PC-9 (cell line): Measurements from ENCODE around the gene FOXN3. TPM values are rescaled to one million over a fixed set of nuclear protein-coding genes. Genes with fewer than 3 reads are reported as not detected.

Experiments used
- BruUV-seq: library from RNA; stranded (reverse); fragments of 400-500 nt; replicated peaks from 2 replicates; lab custom pipeline; 2021; lab: Mats Ljungman, UMichigan
- CTCF ChIA-PET: fragments of 300-600 bp; sonication (Branson Sonifier 250); formaldehyde crosslinking; loops from one replicate; lab custom pipeline; 2022; ENCODE audit warnings: antibody characterized with exemption; lab: Charles Lee
- POLR2A ChIA-PET: fragments of 300-600 bp; sonication (Branson Sonifier 250); formaldehyde crosslinking; loops from one replicate; lab custom pipeline; 2022; ENCODE audit warnings: antibody characterized with exemption; ENCODE audit not compliant: unreplicated experiment; lab: Charles Lee
- DNase-seq, 2 experiments: peaks; one replicate each; pipeline versions ENCODE4 v3.0.0 to v3.0.0-alpha.2; 2015 to 2022; ENCODE audit warnings: mixed read lengths in 1 of 2
- H2AFZ ChIP-seq: fragments of 200-600 bp; sonication (generic); 2 replicates; pipeline ENCODE4 v1.8.1; 2017; ENCODE audit warnings: antibody characterized with exemption
- H3F3A ChIP-seq: fragments of 200-600 bp; sonication (generic); 2 replicates; pipeline ENCODE4 v1.8.1; 2017; ENCODE audit warnings: antibody characterized with exemption, mild to moderate bottlenecking, low read depth; ENCODE audit not compliant: insufficient read depth
- H3K27ac ChIP-seq: fragments of 200-600 bp; sonication (generic); 2 replicates; pipeline ENCODE4 v1.6.1; 2016; ENCODE audit warnings: mixed run types
- H3K27me3 ChIP-seq: fragments of 200-600 bp; sonication (generic); 2 replicates; pipeline ENCODE4 v1.6.1; 2016; ENCODE audit warnings: low read depth, mixed run types; ENCODE audit not compliant: insufficient read depth
- H3K36me3 ChIP-seq: fragments of 200-600 bp; sonication (generic); 2 replicates; pipeline ENCODE4 v1.6.1; 2016; ENCODE audit warnings: low read depth, mixed run types
- H3K4me1 ChIP-seq: fragments of 200-600 bp; sonication (generic); replicated peaks from 2 replicates; pipeline ENCODE4 v1.6.1; 2016; ENCODE audit warnings: mixed run types; ENCODE audit not compliant: insufficient read depth
- H3K4me2 ChIP-seq: fragments of 200-600 bp; sonication (generic); 2 replicates; pipeline ENCODE4 v1.6.1; 2017; ENCODE audit warnings: mixed run types
- H3K4me3 ChIP-seq: fragments of 200-600 bp; sonication (generic); 2 replicates; pipeline ENCODE4 v1.6.1; 2016; ENCODE audit warnings: mixed run types
- H3K79me2 ChIP-seq: fragments of 200-600 bp; sonication (generic); 2 replicates; pipeline ENCODE4 v1.6.1; 2017; ENCODE audit warnings: low read depth, mixed run types
- H3K9me2 ChIP-seq: fragments of 200-600 bp; sonication (generic); 2 replicates; pipeline ENCODE4 v1.8.1; 2017; ENCODE audit warnings: mild to moderate bottlenecking; ENCODE audit not compliant: insufficient read depth
- H3K9me3 ChIP-seq: fragments of 200-600 bp; sonication (generic); 2 replicates; pipeline ENCODE4 v1.8.1; 2016; ENCODE audit warnings: low read depth; ENCODE audit not compliant: insufficient read depth
- H4K20me1 ChIP-seq: fragments of 200-600 bp; sonication (generic); 2 replicates; pipeline ENCODE4 v1.8.1; 2017; ENCODE audit not compliant: insufficient read depth
- CTCF ChIP-seq: fragments of 200-600 bp; sonication (generic); conservative IDR thresholded peaks from 2 replicates; pipeline ENCODE4 v1.6.1; 2017; ENCODE audit warnings: mixed run types, antibody characterized with exemption, mild to moderate bottlenecking, moderate library complexity
- EZH2 ChIP-seq: fragments of 200-600 bp; sonication (generic); IDR thresholded peaks from 2 replicates; pipeline ENCODE4 v1.8.0; 2017; ENCODE audit warnings: antibody characterized with exemption, low read depth
- intact Hi-C: fragments of 100-400 bp; cut with micrococcal nuclease; formaldehyde crosslinking; loops from one replicate; pipeline ENCODE4 v1.10.0; 2022; ENCODE audit not compliant: unreplicated experiment
- total RNA-seq: library from RNA; stranded (reverse); gene quantifications from 2 replicates; pipeline ENCODE4 v1.2.3, GENCODE V29; 2021

Gene FOXN3
- total RNA-seq, 1 experiment from 2014 or later = 4.2 TPM

- no peak for DNase-seq
- no peak overlapping the region for H3K4me2 ChIP-seq
- no peaks in the 10 kb centered on the region for H3K9me2 ChIP-seq
- no peaks in the 10 kb centered on the region for H3K79me2 ChIP-seq
- no peak for TF ChIP-seq EZH2
- TF ChIP-seq CTCF = no peak
- H3K4me3 ChIP-seq = no peak overlapping the region
- peaks cover 20% of the 10 kb centered on the region for H3K27me3 ChIP-seq
- no peak overlapping the region for H3K27ac ChIP-seq
- no peaks in the 10 kb centered on the region for H3K9me3 ChIP-seq
- POLR2A ChIA-PET = no interaction called here
- CTCF ChIA-PET = no interaction called here
- H3F3A ChIP-seq = no peaks in the 10 kb centered on the region
- intact Hi-C loops = no loop called here
- no TSS peak for BruUV-seq
- no peak overlapping the region for H2AFZ ChIP-seq
- H4K20me1 ChIP-seq = no peaks in the 10 kb centered on the region
- no peaks in the 10 kb centered on the region for H3K4me1 ChIP-seq
- H3K36me3 ChIP-seq = no peaks in the 10 kb centered on the region
Measured at GRCh38 chr14:89269404-89269803, 147.6 kb downstream of the FOXN3 start.

DNA sequence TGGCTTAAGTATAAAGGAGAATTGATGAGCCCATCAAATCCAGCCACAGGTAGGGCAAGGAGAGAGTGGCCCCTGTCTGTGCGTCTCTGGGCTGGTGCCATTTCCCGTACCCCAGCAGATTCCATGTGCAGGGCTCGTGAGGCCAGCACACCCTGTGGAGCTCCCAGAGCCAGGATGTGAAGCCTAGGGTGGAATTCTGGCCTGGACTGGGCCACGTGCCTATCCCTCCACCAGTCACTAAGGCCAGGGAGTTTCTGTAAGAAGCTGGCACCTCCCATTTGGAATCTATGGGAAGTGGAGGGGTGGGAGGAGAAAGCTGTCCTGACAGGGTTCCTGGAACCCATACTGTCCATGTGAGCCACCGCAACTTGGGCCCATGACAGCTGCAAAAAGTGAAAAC, 148.5 kb downstream of the FOXN3 start:
- H3K4me3 ChIP-seq = no peak overlapping the region
- H3K27ac ChIP-seq = no peak overlapping the region
- H3K9me3 ChIP-seq = no peaks in the 10 kb centered on the region
- TF ChIP-seq CTCF (no peak), EZH2 (no peak)
- no peaks in the 10 kb centered on the region for H4K20me1 ChIP-seq
- no peak for DNase-seq
- ChIA-PET POLR2A (no interaction called here), CTCF (no interaction called here)
- no peaks in the 10 kb centered on the region for H3K9me2 ChIP-seq
- H2AFZ ChIP-seq = no peak overlapping the region
- peaks cover 20% of the 10 kb centered on the region for H3K27me3 ChIP-seq
- no peaks in the 10 kb centered on the region for H3F3A ChIP-seq
- no peaks in the 10 kb centered on the region for H3K79me2 ChIP-seq
- no TSS peak for BruUV-seq
- intact Hi-C loops = no loop called here
- H3K4me2 ChIP-seq = no peak overlapping the region
- no peaks in the 10 kb centered on the region for H3K4me1 ChIP-seq
- H3K36me3 ChIP-seq = no peaks in the 10 kb centered on the region

GRCh38 chr14:89267656-89268055, 149.4 kb downstream of the FOXN3 start:
- CTCF ChIA-PET = no interaction called here
- Histone ChIP-seq H3K9me2 (no peaks in the 10 kb centered on the region), H3K27ac (no peak overlapping the region), H2AFZ (no peak overlapping the region), H3K36me3 (no peaks in the 10 kb centered on the region), H4K20me1 (no peaks in the 10 kb centered on the region), H3K4me2 (no peak overlapping the region), H3K27me3 (peaks cover 20% of the 10 kb centered on the region), H3K9me3 (no peaks in the 10 kb centered on the region), H3K4me1 (no peaks in the 10 kb centered on the region), H3F3A (no peaks in the 10 kb centered on the region), H3K4me3 (no peak overlapping the region), H3K79me2 (no peaks in the 10 kb centered on the region)
- POLR2A ChIA-PET = no interaction called here
- no peak for DNase-seq
- BruUV-seq = no TSS peak
- intact Hi-C loops = no loop called here
- TF ChIP-seq CTCF (no peak), EZH2 (no peak)
